H9 (cell line): Measurements from ENCODE around the gene MPV17L2. TPM values are rescaled to one million over a fixed set of nuclear protein-coding genes. Genes with fewer than 3 reads are reported as not detected.

Experiments
- DNase-seq: peaks from one replicate; pipeline ENCODE4 v3.0.0-alpha.2; 2017
- H2AFZ ChIP-seq: one replicate; pipeline ENCODE4 v1.6.1; 2013; ENCODE audit warnings: mild to moderate bottlenecking, low read length, control low read depth, moderate library complexity
- H2AK5ac ChIP-seq: 2 replicates; pipeline ENCODE4 v1.6.1; 2013; ENCODE audit warnings: low read length, control low read depth, mixed read lengths; ENCODE audit not compliant: insufficient read length
- H2BK120ac ChIP-seq: one replicate; pipeline ENCODE4 v1.6.1; 2013; ENCODE audit warnings: low read depth, mild to moderate bottlenecking, low read length, control low read depth, inconsistent platforms; ENCODE audit not compliant: poor library complexity, severe bottlenecking
- H2BK12ac ChIP-seq: 2 replicates; pipeline ENCODE4 v1.6.1; 2013; ENCODE audit warnings: low read length, control low read depth, mixed read lengths, low read depth; ENCODE audit not compliant: insufficient read length
- H2BK15ac ChIP-seq: 2 replicates; pipeline ENCODE4 v1.6.1; 2013; ENCODE audit warnings: low read depth, low read length, control low read depth
- H2BK20ac ChIP-seq: one replicate; pipeline ENCODE4 v1.6.1; 2013; ENCODE audit warnings: low read depth, mild to moderate bottlenecking, low read length, control low read depth, inconsistent platforms; ENCODE audit not compliant: poor library complexity, severe bottlenecking
- H2BK5ac ChIP-seq: 2 replicates; pipeline ENCODE4 v1.6.1; 2013; ENCODE audit warnings: low read length, control low read depth, mixed read lengths; ENCODE audit not compliant: insufficient read length
- H3K14ac ChIP-seq: 2 replicates; pipeline ENCODE4 v1.6.1; 2013; ENCODE audit warnings: low read length, control low read depth; ENCODE audit not compliant: insufficient read depth
- H3K18ac ChIP-seq: 2 replicates; pipeline ENCODE4 v1.6.1; 2013; ENCODE audit warnings: low read depth, mild to moderate bottlenecking, mixed read lengths, low read length, control low read depth; ENCODE audit not compliant: insufficient read length
- H3K23ac ChIP-seq: 2 replicates; pipeline ENCODE4 v1.6.1; 2013; ENCODE audit warnings: low read length, control low read depth, mixed read lengths, low read depth; ENCODE audit not compliant: insufficient read length
- H3K23me2 ChIP-seq: 2 replicates; pipeline ENCODE4 v1.6.1; 2013; ENCODE audit warnings: low read depth, mild to moderate bottlenecking, mixed read lengths, low read length, control low read depth; ENCODE audit not compliant: insufficient read length, poor library complexity, severe bottlenecking
- H3K27ac ChIP-seq: 2 replicates; pipeline ENCODE4 v1.5.1; 2013; ENCODE audit warnings: low read length, control low read depth, mixed read lengths, low read depth; ENCODE audit not compliant: insufficient read length
- H3K27me3 ChIP-seq: 2 replicates; pipeline ENCODE4 v1.6.1; 2013; ENCODE audit warnings: low read length, control low read depth, inconsistent platforms; ENCODE audit not compliant: insufficient read depth
- H3K4ac ChIP-seq: 2 replicates; pipeline ENCODE4 v1.6.1; 2013; ENCODE audit warnings: low read depth, mild to moderate bottlenecking, control low read depth, inconsistent platforms, low read length, moderate library complexity
- H3K4me1 ChIP-seq: 2 replicates; pipeline ENCODE4 v1.6.1; 2013; ENCODE audit warnings: low read length, control low read depth, inconsistent platforms; ENCODE audit not compliant: insufficient read depth
- H3K4me2 ChIP-seq: 2 replicates; pipeline ENCODE4 v1.6.1; 2013; ENCODE audit warnings: low read length, control low read depth, mixed read lengths; ENCODE audit not compliant: insufficient read length, insufficient read depth
- H3K56ac ChIP-seq: 2 replicates; pipeline ENCODE4 v1.6.1; 2013; ENCODE audit warnings: low read depth, mild to moderate bottlenecking, mixed read lengths, low read length, control low read depth; ENCODE audit not compliant: insufficient read length
- H3K79me1 ChIP-seq: 2 replicates; pipeline ENCODE4 v1.6.1; 2013; ENCODE audit warnings: low read depth, mild to moderate bottlenecking, moderate library complexity, low read length, control low read depth, inconsistent platforms; ENCODE audit not compliant: insufficient read depth, poor library complexity, severe bottlenecking
- H3K79me2 ChIP-seq: 2 replicates; pipeline ENCODE4 v1.6.1; 2013; ENCODE audit warnings: low read length, control low read depth, inconsistent platforms; ENCODE audit not compliant: insufficient read depth
- H3K9ac ChIP-seq: 2 replicates; pipeline ENCODE4 v1.6.1; 2013; ENCODE audit warnings: low read length, control low read depth, mixed read lengths; ENCODE audit not compliant: insufficient read length; ENCODE audit errors: extremely low read depth
- H3K9me3 ChIP-seq: one replicate; pipeline ENCODE4 v1.6.1; 2013; ENCODE audit warnings: low read depth, low read length, inconsistent platforms; ENCODE audit not compliant: control insufficient read depth
- H3T11ph ChIP-seq: one replicate; pipeline ENCODE4 v1.6.1; 2013; ENCODE audit warnings: mild to moderate bottlenecking, low read length, control low read depth, inconsistent platforms
- H4K20me1 ChIP-seq: one replicate; pipeline ENCODE4 v1.6.1; 2013; ENCODE audit not compliant: control insufficient read depth, insufficient read length, insufficient read depth
- H4K5ac ChIP-seq: 2 replicates; pipeline ENCODE4 v1.6.1; 2013; ENCODE audit warnings: low read depth, mild to moderate bottlenecking, mixed read lengths, low read length, control low read depth; ENCODE audit not compliant: insufficient read length
- H4K8ac ChIP-seq: replicated peaks from 2 replicates; pipeline ENCODE4 v1.6.1; 2013; ENCODE audit warnings: low read length, control low read depth, mixed read lengths, low read depth; ENCODE audit not compliant: insufficient read length
- H4K91ac ChIP-seq: 2 replicates; pipeline ENCODE4 v1.6.1; 2013; ENCODE audit warnings: low read depth, mild to moderate bottlenecking, moderate library complexity, mixed read lengths, low read length, control low read depth; ENCODE audit not compliant: insufficient read length
- H3K27ac Mint-ChIP-seq, 3 experiments: 2 replicates in 2 of 3; 3 replicates in 1 of 3; pipeline ENCODE4 v1.8.0; 2020 to 2021; ENCODE audit warnings: mixed read lengths in 3 of 3, mild to moderate bottlenecking in 1 of 3, moderate library complexity in 1 of 3
- H3K27me3 Mint-ChIP-seq: 2 replicates; pipeline ENCODE4 v1.8.0; 2021; ENCODE audit warnings: low read depth, mild to moderate bottlenecking, moderate library complexity, mixed read lengths
- H3K36me3 Mint-ChIP-seq, 3 experiments: 2 replicates in 2 of 3; 3 replicates in 1 of 3; pipeline ENCODE4 v1.8.0; 2020 to 2021; ENCODE audit warnings: low read depth in 3 of 3, mixed read lengths in 3 of 3; ENCODE audit not compliant: insufficient read depth in 1 of 3
- H3K4me1 Mint-ChIP-seq, 2 experiments: 2 replicates each; pipeline ENCODE4 v1.8.0; 2020; ENCODE audit warnings: mixed read lengths in 2 of 2
- H3K4me3 Mint-ChIP-seq, 2 experiments: 2 replicates in 1 of 2; 3 replicates in 1 of 2; pipeline ENCODE4 v1.8.0; 2020 to 2021; ENCODE audit warnings: mild to moderate bottlenecking in 2 of 2, mixed read lengths in 2 of 2, moderate library complexity in 1 of 2
- H3K9me3 Mint-ChIP-seq, 2 experiments: 2 replicates in 1 of 2; 3 replicates in 1 of 2; pipeline ENCODE4 v1.8.0; 2020; ENCODE audit warnings: mild to moderate bottlenecking in 2 of 2, mixed read lengths in 2 of 2, moderate library complexity in 1 of 2
- WGBS: extraction: QIAGEN DNeasy Blood & Tissue Kit; methylation state at CpG from one replicate; pipeline ENCODE4 v1.1.7; 2013; ENCODE audit warnings: missing lambda C conversion rate, low lambda C conversion rate, mixed read lengths; ENCODE audit not compliant: insufficient read length; ENCODE audit errors: extremely low coverage; 5-methylcytosine and 5-hydroxymethylcytosine counted together
- total RNA-seq: library from RNA; stranded (reverse); gene quantifications from 2 replicates; pipeline ENCODE4 v1.2.1, GENCODE V29; 2021
- TF ChIP-seq, protein P1 (sequence below): fragments of 200-600 bp; sonication (generic); conservative IDR thresholded peaks from 3 replicates; pipeline ENCODE4 v1.8.0; 2021; ENCODE audit warnings: antibody characterized with exemption, mild to moderate bottlenecking

Gene MPV17L2
- total RNA-seq, 1 experiment from 2014 or later, result 26.4 TPM

DNA sequence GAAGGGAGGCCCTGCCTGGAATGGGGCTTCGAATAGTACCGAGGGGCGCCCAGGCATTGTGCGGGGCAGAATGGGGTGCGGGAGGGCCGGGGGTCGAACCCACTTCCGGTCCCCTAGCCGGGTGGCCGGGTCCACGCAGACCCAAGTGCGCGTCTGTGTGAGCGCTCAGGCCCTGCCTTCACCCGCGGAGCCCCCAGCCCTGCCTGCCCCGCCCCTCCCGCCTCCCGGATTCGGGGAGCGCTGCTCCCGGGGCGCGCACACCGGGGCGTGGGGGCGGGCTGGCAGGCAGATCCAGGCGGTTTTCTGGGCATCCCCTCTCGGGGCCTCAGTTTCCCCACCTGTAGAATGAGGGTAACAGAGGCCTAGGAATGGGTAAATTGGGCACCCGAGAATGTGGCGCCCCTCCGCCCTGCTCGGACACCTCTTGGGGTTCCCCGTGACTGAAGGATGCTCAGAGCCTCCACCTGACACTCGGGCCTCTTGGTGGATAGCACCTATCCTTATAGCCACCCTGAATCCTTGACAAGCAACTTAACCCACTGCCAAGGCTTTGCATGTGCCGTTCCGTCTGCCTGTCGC, 39.4 kb upstream of the MPV17L2 start:
- TF ChIP-seq, protein P1, sequence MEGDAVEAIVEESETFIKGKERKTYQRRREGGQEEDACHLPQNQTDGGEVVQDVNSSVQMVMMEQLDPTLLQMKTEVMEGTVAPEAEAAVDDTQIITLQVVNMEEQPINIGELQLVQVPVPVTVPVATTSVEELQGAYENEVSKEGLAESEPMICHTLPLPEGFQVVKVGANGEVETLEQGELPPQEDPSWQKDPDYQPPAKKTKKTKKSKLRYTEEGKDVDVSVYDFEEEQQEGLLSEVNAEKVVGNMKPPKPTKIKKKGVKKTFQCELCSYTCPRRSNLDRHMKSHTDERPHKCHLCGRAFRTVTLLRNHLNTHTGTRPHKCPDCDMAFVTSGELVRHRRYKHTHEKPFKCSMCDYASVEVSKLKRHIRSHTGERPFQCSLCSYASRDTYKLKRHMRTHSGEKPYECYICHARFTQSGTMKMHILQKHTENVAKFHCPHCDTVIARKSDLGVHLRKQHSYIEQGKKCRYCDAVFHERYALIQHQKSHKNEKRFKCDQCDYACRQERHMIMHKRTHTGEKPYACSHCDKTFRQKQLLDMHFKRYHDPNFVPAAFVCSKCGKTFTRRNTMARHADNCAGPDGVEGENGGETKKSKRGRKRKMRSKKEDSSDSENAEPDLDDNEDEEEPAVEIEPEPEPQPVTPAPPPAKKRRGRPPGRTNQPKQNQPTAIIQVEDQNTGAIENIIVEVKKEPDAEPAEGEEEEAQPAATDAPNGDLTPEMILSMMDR, result no peak
- peaks cover 6 to 10% (median 9%) of the 10 kb centered on the region in 3 experiments; a peak in 5 of 7 replicates for H3K36me3 Mint-ChIP-seq
- no peak overlapping the region for H3K56ac ChIP-seq
- H3K9me3 ChIP-seq, result no peaks in the 10 kb centered on the region
- H2BK120ac ChIP-seq, result no peak overlapping the region
- no peak overlapping the region for H3T11ph ChIP-seq
- no peak for DNase-seq
- H3K4me1 Mint-ChIP-seq, result peaks cover 15 to 32% of the 10 kb centered on the region in 2 experiments
- no peaks in the 10 kb centered on the region for H3K79me1 ChIP-seq
- no peak overlapping the region for H2BK12ac ChIP-seq
- H3K18ac ChIP-seq, result peak overlapping the region; percentile 46
- H3K27me3 Mint-ChIP-seq, result no peaks in the 10 kb centered on the region; the same call in 1 of the 2 replicates
- H3K9me3 Mint-ChIP-seq, result no peaks in the 10 kb centered on the region
- H3K14ac ChIP-seq, result peak overlapping the region; percentile 27
- no peak overlapping the region for H4K8ac ChIP-seq
- H3K4ac ChIP-seq, result no peak overlapping the region
- H4K5ac ChIP-seq, result no peak overlapping the region
- H2BK15ac ChIP-seq, result no peak overlapping the region
- H2BK5ac ChIP-seq, result no peak overlapping the region
- H4K20me1 ChIP-seq, result peaks cover 4% of the 10 kb centered on the region
- peak overlapping the region; percentile 53 for H3K4me2 ChIP-seq
- H2BK20ac ChIP-seq, result no peak overlapping the region
- H3K23ac ChIP-seq, result no peak overlapping the region
- H3K4me3 Mint-ChIP-seq, result peak overlapping the region; percentile 75 to 84
- H3K4me1 ChIP-seq, result no peaks in the 10 kb centered on the region
- H3K79me2 ChIP-seq, result no peaks in the 10 kb centered on the region
- H3K27ac ChIP-seq, result no peak overlapping the region
- peaks cover 8% of the 10 kb centered on the region for H3K23me2 ChIP-seq
- peak overlapping the region; percentile 75 for H3K9ac ChIP-seq
- H3K27me3 ChIP-seq, result no peaks in the 10 kb centered on the region
- no CpG with 5 or more reads among the region's 38 CpGs for WGBS
- peak overlapping the region; percentile 81 to 97 (median 84); a peak in 4 of 7 replicates for H3K27ac Mint-ChIP-seq
- H2AFZ ChIP-seq, result no peak overlapping the region
- H4K91ac ChIP-seq, result no peak overlapping the region
- no peak overlapping the region for H2AK5ac ChIP-seq
